IMR-90 (cell line): ENCODE data around the gene HLA-DOB. TPM values are rescaled to one million over a fixed set of nuclear protein-coding genes. Genes with fewer than 3 reads are reported as not detected.

Source experiments
- ATAC-seq: fragments of 200-7000 bp; cut with Tn5 transposase; 2 replicates; pipeline ENCODE4 v1.9.1; 2020; ENCODE audit warnings: low read depth, mild to moderate bottlenecking, moderate library complexity
- BruUV-seq: library from RNA; stranded (reverse); fragments of 400-500 nt; replicated peaks from 2 replicates; lab custom pipeline; 2021; lab: Mats Ljungman, UMichigan
- CTCF ChIA-PET: fragments of 300-600 bp; formaldehyde crosslinking; extraction: SDS; loops from one replicate; lab custom pipeline; 2021; ENCODE audit warnings: antibody characterized with exemption; lab: Yijun Ruan, JAX
- POLR2A ChIA-PET: fragments of 300-600 bp; sonication (Branson Sonifier 250); formaldehyde crosslinking; loops from one replicate; lab custom pipeline; 2022; ENCODE audit warnings: antibody characterized with exemption; ENCODE audit not compliant: unreplicated experiment; lab: Charles Lee
- DNase-seq: peaks from one replicate; pipeline ENCODE4 v3.0.0; 2013
- H2AFZ ChIP-seq: replicated peaks from 2 replicates; pipeline ENCODE3; 2013; ENCODE audit warnings: low read length, mild to moderate bottlenecking; ENCODE audit not compliant: poor library complexity
- H2AK5ac ChIP-seq: 2 replicates; pipeline ENCODE4 v1.6.1; 2013; ENCODE audit warnings: low read depth, low read length, inconsistent platforms
- H2AK9ac ChIP-seq: replicated peaks from 2 replicates; pipeline ENCODE3; 2013; ENCODE audit warnings: mild to moderate bottlenecking, low read depth, low read length, moderate library complexity; ENCODE audit not compliant: poor library complexity
- H2BK120ac ChIP-seq: 2 replicates; pipeline ENCODE4 v1.6.1; 2013; ENCODE audit warnings: low read depth, low read length, inconsistent platforms
- H2BK15ac ChIP-seq: 3 replicates; pipeline ENCODE4 v1.6.1; 2013; ENCODE audit warnings: low read depth, low read length, inconsistent platforms
- H2BK20ac ChIP-seq: 2 replicates; pipeline ENCODE4 v1.6.1; 2013; ENCODE audit warnings: low read depth, mild to moderate bottlenecking, inconsistent platforms, low read length, moderate library complexity
- H2BK5ac ChIP-seq: 2 replicates; pipeline ENCODE4 v1.6.1; 2013; ENCODE audit warnings: mild to moderate bottlenecking, low read depth, low read length, inconsistent platforms; ENCODE audit not compliant: poor library complexity, severe bottlenecking
- H3K14ac ChIP-seq: replicated peaks from 2 replicates; pipeline ENCODE4 v1.6.1; 2013; ENCODE audit warnings: low read depth, low read length, inconsistent platforms
- H3K18ac ChIP-seq: 2 replicates; pipeline ENCODE4 v1.6.1; 2013; ENCODE audit warnings: low read depth, low read length, control low read depth
- H3K23ac ChIP-seq: 2 replicates; pipeline ENCODE4 v1.6.1; 2013; ENCODE audit warnings: low read depth, low read length, inconsistent platforms
- H3K27ac ChIP-seq: 2 replicates; pipeline ENCODE4 v1.5.1; 2013; ENCODE audit warnings: mild to moderate bottlenecking, control low read depth, low read length; ENCODE audit not compliant: insufficient read depth
- H3K27me3 ChIP-seq: 2 replicates; pipeline ENCODE4 v1.6.1; 2013; ENCODE audit warnings: low read length; ENCODE audit not compliant: control insufficient read depth, insufficient read depth
- H3K36me3 ChIP-seq: 2 replicates; pipeline ENCODE4 v1.6.1; 2013; ENCODE audit warnings: low read length, mixed read lengths; ENCODE audit not compliant: control insufficient read depth, insufficient read depth
- H3K4ac ChIP-seq: 2 replicates; pipeline ENCODE4 v1.6.1; 2013; ENCODE audit warnings: low read depth, low read length, inconsistent platforms
- H3K4me1 ChIP-seq: 2 replicates; pipeline ENCODE4 v1.6.1; 2013; ENCODE audit warnings: low read length, mixed read lengths; ENCODE audit not compliant: control insufficient read depth, insufficient read depth
- H3K4me2 ChIP-seq: 2 replicates; pipeline ENCODE4 v1.6.1; 2013; ENCODE audit warnings: low read depth, mild to moderate bottlenecking, control low read depth, low read length, moderate library complexity
- H3K4me3 ChIP-seq: 2 replicates; pipeline ENCODE4 v1.5.1; 2013; ENCODE audit warnings: low read depth, mild to moderate bottlenecking, control low read depth, low read length, moderate library complexity; ENCODE audit not compliant: insufficient read depth
- H3K56ac ChIP-seq: 2 replicates; pipeline ENCODE4 v1.6.1; 2013; ENCODE audit warnings: low read length, inconsistent platforms; ENCODE audit not compliant: insufficient read depth; ENCODE audit errors: extremely low read depth
- H3K79me1 ChIP-seq, 2 experiments: 2 replicates each; pipeline ENCODE4 v1.6.1; 2013; ENCODE audit warnings: low read length in 2 of 2, inconsistent platforms in 1 of 2, low read depth in 1 of 2
- H3K9ac ChIP-seq: 2 replicates; pipeline ENCODE4 v1.6.1; 2013; ENCODE audit warnings: low read depth, low read length, control low read depth
- H3K9me1 ChIP-seq: 2 replicates; pipeline ENCODE4 v1.6.1; 2013; ENCODE audit warnings: low read length, inconsistent platforms; ENCODE audit not compliant: insufficient read depth
- H3K9me3 ChIP-seq: 2 replicates; pipeline ENCODE4 v1.6.1; 2013; ENCODE audit warnings: low read length; ENCODE audit not compliant: control insufficient read depth, insufficient read depth
- H4K20me1 ChIP-seq: 2 replicates; pipeline ENCODE4 v1.6.1; 2013; ENCODE audit warnings: low read length, inconsistent platforms; ENCODE audit not compliant: insufficient read depth
- H4K5ac ChIP-seq: 2 replicates; pipeline ENCODE4 v1.6.1; 2013; ENCODE audit warnings: mild to moderate bottlenecking, low read depth, low read length, control low read depth
- H4K8ac ChIP-seq, 2 experiments: 2 replicates each; pipeline ENCODE4 v1.6.1; 2013; ENCODE audit warnings: low read depth in 2 of 2, low read length in 2 of 2, control low read depth in 1 of 2, inconsistent platforms in 1 of 2
- H4K91ac ChIP-seq: 2 replicates; pipeline ENCODE4 v1.6.1; 2013; ENCODE audit warnings: low read depth, low read length, inconsistent platforms; ENCODE audit not compliant: insufficient read depth
- CTCF ChIP-seq: conservative IDR thresholded peaks from 2 replicates; pipeline ENCODE4 v1.5.1; 2012; ENCODE audit warnings: mild to moderate bottlenecking, low read depth, low read length, improper control_type of control experiment
- MAFK ChIP-seq: IDR thresholded peaks from 2 replicates; pipeline ENCODE4 v1.6.1; 2012; ENCODE audit warnings: low read depth, low read length, improper control_type of control experiment
- POLR2A ChIP-seq: IDR thresholded peaks from 2 replicates; pipeline ENCODE4 v1.6.1; 2012; ENCODE audit warnings: mild to moderate bottlenecking, low read depth, low read length
- WGBS, 2 experiments: methylation state at CpG; one replicate each; pipeline versions ENCODE4 v1.1.5 to v1.1.7; 2013; ENCODE audit warnings: missing lambda C conversion rate in 2 of 2; ENCODE audit not compliant: insufficient read length in 1 of 2; ENCODE audit errors: extremely low coverage in 2 of 2; 5-methylcytosine and 5-hydroxymethylcytosine counted together
- dilution Hi-C: fragments of 300-500 bp; cut with HindIII; formaldehyde crosslinking; loops from one replicate; pipeline ENCODE4 v1.14.3; 2018; ENCODE audit warnings: low sequenced_read_pairs; ENCODE audit not compliant: unreplicated experiment
- in situ Hi-C: fragments of 300-500 bp; cut with MboI; formaldehyde crosslinking; loops from 3 replicates; pipeline ENCODE4 v1.14.3; 2019; ENCODE audit warnings: low sequenced_read_pairs, inconsistent platforms, mixed read lengths
- intact Hi-C: fragments of 100-400 bp; cut with micrococcal nuclease; formaldehyde crosslinking; loops from 2 replicates; pipeline ENCODE4 v1.10.0; 2022
- polyA plus RNA-seq, 3 experiments: library from polyadenylated mRNA; depleted of rRNA; stranded (reverse); fragments of >200 nt; gene quantifications; 2 replicates each; pipeline ENCODE4 v1.2.3, GENCODE V29; 2012; ENCODE audit warnings: low replicate concordance in 1 of 3
- total RNA-seq: library from RNA; depleted of rRNA; stranded (reverse); fragments of >200 nt; gene quantifications from 2 replicates; pipeline ENCODE4 v1.2.3, GENCODE V29; 2012

HLA-DOB gene
- total and polyA plus RNA-seq, 2 of the 4 experiments (the other 2 are of a cell fraction), result 0.36 to 2.3 TPM

DNA sequence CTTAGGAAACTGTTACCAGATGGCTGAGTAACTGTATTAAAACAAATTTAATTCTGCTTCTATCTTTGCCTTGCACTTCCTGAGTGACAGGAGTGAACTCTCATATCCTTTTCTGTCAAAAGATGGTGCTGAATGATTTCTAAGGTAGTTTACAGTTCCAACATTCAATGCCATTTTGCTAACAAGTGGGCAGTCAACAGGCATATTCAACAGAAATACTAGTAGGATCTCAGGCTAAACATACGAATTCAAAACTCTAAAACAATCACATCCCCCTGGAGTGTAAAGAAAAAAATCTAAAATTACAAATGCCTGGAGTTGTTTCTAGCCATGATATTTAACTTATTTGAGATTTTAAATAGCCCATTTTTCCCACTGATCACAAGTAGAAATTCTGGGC lies 43.9 kb upstream of the HLA-DOB start:
- in situ Hi-C loops (no loop called here), intact Hi-C loops (loop anchor here (10.0 kb wide), 2 partner anchors 156 to 196 kb away; partner anchors contain the start of gene HLA-DQB1), dilution Hi-C loops (no loop called here)
- DNase-seq (no peak), ATAC-seq (no peak)
- no peak overlapping the region for H3K4me2 ChIP-seq
- no peak overlapping the region for H3K4ac ChIP-seq
- BruUV-seq, result no TSS peak
- no peak overlapping the region for H2BK120ac ChIP-seq
- no peak overlapping the region for H3K18ac ChIP-seq
- ChIA-PET CTCF (interaction anchor here (1.2 kb wide), 1 partner anchor 22 kb away, joined by 4 read pairs; the partner anchor contains the start of gene TAP2), POLR2A (no interaction called here)
- no peak overlapping the region for H4K5ac ChIP-seq
- H3K27me3 ChIP-seq, result peaks cover under 1% of the 10 kb centered on the region; the same call in 1 of the 2 replicates
- H3K56ac ChIP-seq, result no peak overlapping the region
- H3K79me1 ChIP-seq, result no peaks in the 10 kb centered on the region
- H4K20me1 ChIP-seq, result no peaks in the 10 kb centered on the region
- no peak overlapping the region for H2AFZ ChIP-seq
- TF ChIP-seq POLR2A, result no peak
- TF ChIP-seq CTCF, result no peak
- no peak for TF ChIP-seq MAFK
- no peaks in the 10 kb centered on the region for H3K9me1 ChIP-seq
- H3K36me3 ChIP-seq, result no peaks in the 10 kb centered on the region; the same call in 1 of the 2 replicates
- H3K14ac ChIP-seq, result no peak overlapping the region
- H3K23ac ChIP-seq, result no peak overlapping the region
- H3K4me3 ChIP-seq, result no peak overlapping the region
- H2AK5ac ChIP-seq, result no peak overlapping the region
- H2AK9ac ChIP-seq, result no peak overlapping the region
- no peak overlapping the region for H4K91ac ChIP-seq
- H3K9ac ChIP-seq, result no peak overlapping the region
- no peak overlapping the region for H2BK15ac ChIP-seq
- WGBS, 2 experiments, result no CpG with 5 or more reads among the region's 1 CpG
- no peak overlapping the region for H2BK20ac ChIP-seq
- no peak overlapping the region for H4K8ac ChIP-seq
- no peak overlapping the region for H3K27ac ChIP-seq
- H3K4me1 ChIP-seq, result peaks cover 2% of the 10 kb centered on the region; the same call in 1 of the 2 replicates
- H2BK5ac ChIP-seq, result no peak overlapping the region
- no peaks in the 10 kb centered on the region for H3K9me3 ChIP-seq
